CD4-positive, alpha-beta T cell treated with Interleukin-1 beta for 1 hour (primary cell): Measurements from ENCODE around the gene CD151.

Experiments
- DNase-seq, 2 donors: peaks; one replicate each; pipeline ENCODE4 v3.0.0-alpha.2; 2020 to 2022

Gene CD151

GRCh38 chr11:843818-844692, 11.3 kb downstream of the CD151 start:
- DNase-seq = peak in 1 of 2 donors; percentile 72

GRCh38 chr11:844693-845644, 12.2 kb downstream of the CD151 start:
- DNase-seq = peak in 1 of 2 donors; percentile 63

- no peak for DNase-seq
Measured at GRCh38 chr11:845872-846495, 13.2 kb downstream of the CD151 start.

- DNase-seq = no peak
Measured at GRCh38 chr11:846496-847098, 13.8 kb downstream of the CD151 start.

- no peak for DNase-seq
Measured at GRCh38 chr11:847876-848275, 15.1 kb downstream of the CD151 start.

GRCh38 chr11:848380-848931, 15.7 kb downstream of the CD151 start:
- peak; percentile 64 to 73 for DNase-seq

- DNase-seq = peak; percentile 23 to 46
Measured at GRCh38 chr11:849104-849824, 16.5 kb downstream of the CD151 start.

GRCh38 chr11:849951-850774, 17.4 kb downstream of the CD151 start:
- DNase-seq = no peak

GRCh38 chr11:850775-851763, 18.3 kb downstream of the CD151 start:
- DNase-seq = no peak

- no peak for DNase-seq
Measured at GRCh38 chr11:852762-853161, 20.0 kb downstream of the CD151 start.

GRCh38 chr11:853682-854448, 21.1 kb downstream of the CD151 start:
- no peak for DNase-seq

GRCh38 chr11:854601-855329, 22.0 kb downstream of the CD151 start:
- no peak for DNase-seq

- no peak for DNase-seq
Measured at GRCh38 chr11:855330-855674, 22.6 kb downstream of the CD151 start.

GRCh38 chr11:855796-856195, 23.0 kb downstream of the CD151 start:
- no peak for DNase-seq

- DNase-seq = no peak
Measured at GRCh38 chr11:856397-856796, 23.6 kb downstream of the CD151 start.

- no peak for DNase-seq
Measured at GRCh38 chr11:858053-858761, 25.5 kb downstream of the CD151 start.

- DNase-seq = no peak
Measured at GRCh38 chr11:858762-859339, 26.1 kb downstream of the CD151 start.
